Fibroblast of villous mesenchyme (primary cell): Measurements from ENCODE around the gene CHKB. TPM values are rescaled to one million over a fixed set of nuclear protein-coding genes. Genes with fewer than 3 reads are reported as not detected.

ENCODE experiments used
- DNase-seq: peaks from one replicate; pipeline ENCODE4 v3.0.0-alpha.2; 2010; ENCODE audit warnings: low read depth
- H3K4me3 ChIP-seq: 2 replicates; pipeline ENCODE4 v1.5.1; 2011; ENCODE audit warnings: low read depth, mild to moderate bottlenecking, low read length
- total RNA-seq: library from RNA; depleted of rRNA; stranded (reverse); fragments of >200 nt; gene quantifications from 2 replicates; pipeline ENCODE4 v1.2.3, GENCODE V29; 2012
- TF ChIP-seq, protein P1 (sequence below): IDR thresholded peaks from 2 replicates; pipeline ENCODE4 v1.5.1; 2012; ENCODE audit warnings: low read depth, mild to moderate bottlenecking, low read length; ENCODE audit not compliant: insufficient read depth

The CHKB gene
- total RNA-seq, 1 donor: 18.1 TPM

DNA sequence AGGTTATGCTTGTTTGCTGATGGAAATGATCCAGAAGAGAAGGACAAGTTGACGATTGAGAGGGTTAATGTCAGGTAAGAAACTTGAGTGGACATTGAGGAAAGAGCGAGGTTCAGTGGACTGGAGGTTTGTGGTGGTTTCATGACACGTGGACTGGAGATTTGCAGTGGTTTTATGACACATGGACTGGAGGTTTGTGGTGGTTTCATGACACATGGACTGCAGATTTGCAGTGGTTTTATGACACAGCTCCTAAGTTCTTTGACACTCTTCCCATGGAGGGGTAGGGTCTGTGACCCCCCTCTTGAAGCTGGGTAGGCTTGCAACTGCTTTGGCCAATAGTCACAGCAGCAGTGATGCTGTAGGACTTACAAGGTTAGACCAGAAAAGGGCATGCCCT lies 12.5 kb upstream of the CHKB start:
- no peak overlapping the region for H3K4me3 ChIP-seq
- TF ChIP-seq, protein P1, sequence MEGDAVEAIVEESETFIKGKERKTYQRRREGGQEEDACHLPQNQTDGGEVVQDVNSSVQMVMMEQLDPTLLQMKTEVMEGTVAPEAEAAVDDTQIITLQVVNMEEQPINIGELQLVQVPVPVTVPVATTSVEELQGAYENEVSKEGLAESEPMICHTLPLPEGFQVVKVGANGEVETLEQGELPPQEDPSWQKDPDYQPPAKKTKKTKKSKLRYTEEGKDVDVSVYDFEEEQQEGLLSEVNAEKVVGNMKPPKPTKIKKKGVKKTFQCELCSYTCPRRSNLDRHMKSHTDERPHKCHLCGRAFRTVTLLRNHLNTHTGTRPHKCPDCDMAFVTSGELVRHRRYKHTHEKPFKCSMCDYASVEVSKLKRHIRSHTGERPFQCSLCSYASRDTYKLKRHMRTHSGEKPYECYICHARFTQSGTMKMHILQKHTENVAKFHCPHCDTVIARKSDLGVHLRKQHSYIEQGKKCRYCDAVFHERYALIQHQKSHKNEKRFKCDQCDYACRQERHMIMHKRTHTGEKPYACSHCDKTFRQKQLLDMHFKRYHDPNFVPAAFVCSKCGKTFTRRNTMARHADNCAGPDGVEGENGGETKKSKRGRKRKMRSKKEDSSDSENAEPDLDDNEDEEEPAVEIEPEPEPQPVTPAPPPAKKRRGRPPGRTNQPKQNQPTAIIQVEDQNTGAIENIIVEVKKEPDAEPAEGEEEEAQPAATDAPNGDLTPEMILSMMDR: no peak
- DNase-seq: no peak

DNA sequence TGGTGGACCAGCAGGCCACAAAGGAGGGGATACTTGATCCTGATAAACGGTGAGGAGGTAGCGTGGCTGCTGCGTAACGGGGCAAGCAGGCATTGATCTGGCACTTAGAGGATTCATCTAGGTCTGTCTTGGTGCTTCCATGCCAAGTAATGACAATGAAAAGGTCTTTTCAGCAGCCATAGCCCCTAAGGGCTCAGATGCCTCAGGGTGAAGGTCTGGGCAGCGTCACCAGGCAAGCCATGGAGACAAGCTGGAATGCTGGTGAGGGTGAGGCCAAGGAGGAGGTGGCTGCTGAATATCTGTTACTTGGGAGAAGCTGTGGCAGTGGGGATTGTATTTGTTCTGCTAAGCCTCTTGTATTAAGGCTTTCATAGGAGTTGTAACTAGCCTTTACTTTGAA lies 4.8 kb upstream of the CHKB start:
- TF ChIP-seq, protein P1: no peak
- DNase-seq: no peak
- no peak overlapping the region for H3K4me3 ChIP-seq

DNA sequence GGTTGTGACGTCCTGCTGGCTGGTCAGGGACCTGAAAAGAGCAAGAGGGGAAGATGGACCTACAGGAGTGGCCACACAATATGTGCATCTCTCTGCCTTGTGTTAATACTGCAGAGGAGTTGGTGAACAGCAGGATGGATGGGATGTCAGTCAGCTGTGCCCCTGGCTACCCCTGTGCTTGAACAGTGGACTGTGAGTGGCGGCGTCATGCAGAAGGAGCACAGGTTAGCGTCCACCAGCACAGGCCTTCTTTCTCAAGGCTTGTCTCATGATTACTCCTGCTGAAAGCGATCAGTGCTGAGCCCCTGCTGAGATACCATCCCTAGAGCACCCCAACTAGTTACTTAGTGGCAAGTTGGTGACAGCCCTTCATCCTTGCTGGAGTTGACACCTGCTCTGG lies 3.8 kb upstream of the CHKB start:
- TF ChIP-seq, protein P1: no peak
- no peak for DNase-seq
- H3K4me3 ChIP-seq: no peak overlapping the region

DNA sequence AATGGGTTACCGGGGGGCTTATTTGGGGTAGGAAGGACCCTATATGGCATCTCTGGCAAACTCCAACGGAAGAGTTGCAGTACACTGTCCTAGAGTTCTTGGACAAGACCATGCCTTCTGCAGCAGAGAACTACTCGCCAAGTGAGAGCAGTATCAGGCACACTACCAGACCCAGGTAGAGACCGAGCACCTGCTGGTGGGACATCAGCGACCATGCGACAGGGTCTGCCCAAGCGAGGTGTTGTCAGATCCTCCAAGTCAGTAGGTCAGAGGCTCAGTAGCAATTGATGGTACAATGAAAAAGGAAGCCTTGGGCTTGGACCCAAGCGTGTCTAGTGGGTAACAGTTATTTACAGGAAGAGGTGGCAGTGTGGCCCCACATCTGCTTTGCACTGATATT lies 3.1 kb upstream of the CHKB start:
- TF ChIP-seq, protein P1: no peak
- DNase-seq: no peak
- no peak overlapping the region for H3K4me3 ChIP-seq

DNA sequence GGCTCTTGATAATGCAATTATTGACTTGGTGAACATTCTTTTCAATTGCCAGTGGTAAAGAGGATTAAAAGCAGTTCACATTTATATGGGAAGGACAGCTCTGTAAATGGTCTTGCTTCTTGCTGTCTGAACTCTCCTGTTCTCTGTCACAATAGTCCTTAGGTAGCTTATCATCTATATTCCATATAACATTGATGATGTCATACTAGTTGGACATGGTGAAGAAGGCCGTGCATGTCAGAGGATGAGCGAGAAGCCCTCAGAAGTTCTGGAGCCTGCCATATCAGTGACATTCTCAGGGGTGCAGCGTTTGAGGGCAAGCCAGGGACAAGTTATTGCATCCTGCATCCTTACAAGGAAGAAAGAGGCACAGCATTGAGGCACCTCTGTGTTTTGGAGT lies 2.6 kb upstream of the CHKB start:
- DNase-seq: no peak
- H3K4me3 ChIP-seq: no peak overlapping the region
- TF ChIP-seq, protein P1: no peak

DNA sequence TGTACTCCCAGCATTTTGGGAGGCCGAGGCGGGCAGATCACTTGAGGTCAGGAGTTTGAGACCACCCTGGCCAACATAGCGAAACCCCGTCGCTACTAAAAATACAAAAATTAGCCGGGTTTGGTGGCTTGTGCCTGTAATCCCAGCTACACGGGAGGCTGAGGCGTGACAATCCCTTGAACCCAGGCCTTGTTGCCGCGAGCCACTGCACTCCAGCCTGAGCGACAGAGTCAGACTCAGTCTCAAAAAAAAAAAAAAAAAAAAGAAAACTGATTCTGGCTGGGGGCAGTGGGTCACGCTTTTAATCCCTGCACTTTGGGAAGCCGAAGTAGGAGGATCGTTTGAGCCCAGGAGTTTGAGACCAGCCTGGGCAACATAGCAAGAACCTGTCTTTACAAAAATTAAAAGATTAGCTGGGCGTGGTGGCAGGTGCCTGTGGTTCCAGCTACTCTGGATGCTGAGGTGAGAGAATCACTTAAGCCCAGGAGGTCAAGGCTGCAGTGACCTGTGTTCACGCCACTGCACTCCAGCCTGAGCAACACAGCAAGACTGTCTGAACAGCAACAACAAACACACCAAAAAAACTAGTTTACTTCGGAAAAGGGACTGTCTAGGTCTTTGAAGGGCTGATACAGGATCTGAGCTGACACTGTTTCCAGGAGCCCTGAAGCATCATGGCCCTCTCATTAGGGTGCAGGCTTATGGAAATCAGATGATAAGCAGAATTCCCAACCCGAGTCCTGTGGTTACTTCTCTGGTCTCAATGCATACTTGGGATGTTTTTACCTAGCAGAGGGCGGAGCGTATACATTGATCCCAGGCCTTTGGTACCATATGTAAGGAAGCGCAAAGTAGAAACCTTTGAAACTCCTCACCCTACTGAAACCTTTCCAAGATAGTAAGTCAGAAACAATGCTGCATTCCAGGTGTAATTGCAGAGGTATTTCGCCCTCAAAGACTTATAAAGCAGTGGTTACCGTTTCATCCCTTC lies 1.8 kb upstream of the CHKB start:
- TF ChIP-seq, protein P1: no peak
- DNase-seq: no peak
- H3K4me3 ChIP-seq: no peak overlapping the region
